A673 (cell line): Measurements from ENCODE around the gene PTPRR.

ENCODE experiments used
- CTCF ChIP-seq: fragments of 300-800, 200-600 bp; sonication (generic); conservative IDR thresholded peaks from 2 replicates; pipeline ENCODE4 v1.5.1; 2017; ENCODE audit warnings: low read depth, mild to moderate bottlenecking, antibody characterized with exemption, low read length, moderate library complexity, mixed read lengths
- EZH2 ChIP-seq: fragments of 200-600 bp; sonication (generic); IDR thresholded peaks from 2 replicates; pipeline ENCODE4 v1.6.1; 2017; ENCODE audit warnings: borderline replicate concordance, low read depth, mild to moderate bottlenecking, mixed read lengths, antibody characterized with exemption, low read length; ENCODE audit not compliant: poor library complexity, severe bottlenecking

- TF ChIP-seq CTCF, result no peak
- TF ChIP-seq EZH2, result no peak
Observed at GRCh38 chr12:70645494-70646317, 274.8 kb downstream of the PTPRR start.
